DOHH2 (cell line): ENCODE measurements around the gene STX8.

Source experiments
- CTCF ChIP-seq: fragments of 200-600 bp; sonication (generic); IDR thresholded peaks from one replicate; pipeline ENCODE4 v1.5.1; 2014; ENCODE audit warnings: antibody characterized with exemption, mild to moderate bottlenecking, low read depth, low read length; ENCODE audit not compliant: poor library complexity, severe bottlenecking
- EZH2phosphoT487 ChIP-seq: fragments of 200-600 bp; sonication (generic); IDR thresholded peaks from 2 replicates; pipeline ENCODE4 v1.6.1; 2017; ENCODE audit warnings: borderline replicate concordance, mild to moderate bottlenecking, antibody characterized with exemption, low read length, moderate library complexity, mixed read lengths

- TF ChIP-seq CTCF (no peak), EZH2phosphoT487 (no peak)
These were observed 130.9 kb downstream of the STX8 start for GRCh38 chr17:9444687-9445086.
